Mammary epithelial cell (primary cell): ENCODE results near the gene TACC3.

ENCODE experiments used
- EZH2 ChIP-seq: IDR thresholded peaks from 2 replicates; pipeline ENCODE4 v1.6.1; 2012; ENCODE audit warnings: low read length, inconsistent platforms, borderline replicate concordance
- TF ChIP-seq, protein P1 (sequence below), 2 donors: IDR thresholded peaks in 1 of 2; conservative IDR thresholded peaks in 1 of 2; 2 replicates each; pipeline ENCODE4 v1.5.1; 2011 to 2012; ENCODE audit warnings: inconsistent platforms in 2 of 2, low read length in 2 of 2, mild to moderate bottlenecking in 2 of 2, control low read depth in 1 of 2, low read depth in 1 of 2; ENCODE audit not compliant: insufficient read depth in 1 of 2; ENCODE audit errors: extremely low read depth in 1 of 2

DNA sequence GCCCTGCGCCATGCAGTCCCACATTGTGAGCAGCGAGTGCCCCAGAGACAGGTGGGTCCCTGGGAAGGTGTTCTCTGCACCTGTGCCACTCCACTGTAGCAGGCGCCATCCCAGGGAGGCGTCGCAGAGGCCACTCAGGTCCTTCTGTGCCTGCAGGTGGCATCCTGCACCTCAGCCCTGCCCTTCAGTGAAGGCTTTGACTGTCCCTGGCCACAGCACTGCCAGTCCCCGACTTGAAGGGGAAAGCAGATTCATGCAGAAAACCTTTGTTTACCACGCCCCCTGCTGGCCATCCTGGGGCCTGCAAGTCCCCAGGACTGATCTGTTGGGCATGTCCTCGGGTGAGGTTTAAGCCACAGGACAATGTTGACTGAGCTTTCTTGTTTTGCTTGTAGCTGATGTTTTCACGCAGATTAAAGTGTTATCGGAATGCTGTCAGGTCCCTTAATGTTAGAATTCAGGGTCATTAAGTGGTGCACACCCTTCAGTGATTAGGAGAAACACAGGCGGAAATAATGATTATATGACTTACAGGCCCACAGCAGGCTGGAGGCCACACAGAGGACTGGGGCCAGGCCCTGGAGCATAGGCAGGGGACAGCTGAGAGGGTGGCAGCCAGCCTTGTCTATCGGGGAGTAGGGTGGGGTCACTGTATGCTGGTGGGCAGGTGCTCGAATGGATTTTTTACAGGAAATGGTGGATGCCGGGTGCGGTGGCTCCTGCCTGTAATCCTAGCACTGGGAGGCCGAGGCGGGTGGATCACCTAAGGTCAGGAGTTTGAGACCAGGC, 5.0 kb downstream of the TACC3 start:
- TF ChIP-seq, protein P1, sequence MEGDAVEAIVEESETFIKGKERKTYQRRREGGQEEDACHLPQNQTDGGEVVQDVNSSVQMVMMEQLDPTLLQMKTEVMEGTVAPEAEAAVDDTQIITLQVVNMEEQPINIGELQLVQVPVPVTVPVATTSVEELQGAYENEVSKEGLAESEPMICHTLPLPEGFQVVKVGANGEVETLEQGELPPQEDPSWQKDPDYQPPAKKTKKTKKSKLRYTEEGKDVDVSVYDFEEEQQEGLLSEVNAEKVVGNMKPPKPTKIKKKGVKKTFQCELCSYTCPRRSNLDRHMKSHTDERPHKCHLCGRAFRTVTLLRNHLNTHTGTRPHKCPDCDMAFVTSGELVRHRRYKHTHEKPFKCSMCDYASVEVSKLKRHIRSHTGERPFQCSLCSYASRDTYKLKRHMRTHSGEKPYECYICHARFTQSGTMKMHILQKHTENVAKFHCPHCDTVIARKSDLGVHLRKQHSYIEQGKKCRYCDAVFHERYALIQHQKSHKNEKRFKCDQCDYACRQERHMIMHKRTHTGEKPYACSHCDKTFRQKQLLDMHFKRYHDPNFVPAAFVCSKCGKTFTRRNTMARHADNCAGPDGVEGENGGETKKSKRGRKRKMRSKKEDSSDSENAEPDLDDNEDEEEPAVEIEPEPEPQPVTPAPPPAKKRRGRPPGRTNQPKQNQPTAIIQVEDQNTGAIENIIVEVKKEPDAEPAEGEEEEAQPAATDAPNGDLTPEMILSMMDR (conservative IDR thresholded peaks at IDR 0.05 in 1 of 2, IDR thresholded peaks at IDR 0.05 in 1 of 2; ENCODE audit: extremely low read depth in 1 of 2, insufficient read depth in 1 of 2, low read depth in 1 of 2, low read length in 2 of 2): peak; percentile 94 to 98
- TF ChIP-seq EZH2: no peak
